HepG2 (cell line): Measurements from ENCODE around the gene MSMB. TPM values are rescaled to one million over a fixed set of nuclear protein-coding genes. Genes with fewer than 3 reads are reported as not detected.

Experiments
- BRD4 ChIP-seq: sonication (generic); formaldehyde crosslinking; IDR thresholded peaks from 2 replicates; pipeline ENCODE4 v1.4.0; 2020; ENCODE audit warnings: missing genetic modification reagents
- GPN1 ChIP-seq: sonication (generic); formaldehyde crosslinking; IDR thresholded peaks from 2 replicates; pipeline ENCODE4 v1.5.1; 2020; ENCODE audit warnings: missing genetic modification reagents, borderline replicate concordance
- HHEX ChIP-seq: IDR thresholded peaks from 2 replicates; pipeline ENCODE4 v1.6.1; 2016; ENCODE audit warnings: control low read depth
- MXD1 ChIP-seq: sonication (generic); formaldehyde crosslinking; IDR thresholded peaks from 2 replicates; pipeline ENCODE4 v1.4.0; 2020; ENCODE audit warnings: mild to moderate bottlenecking, missing genetic modification reagents
- MZF1 ChIP-seq: sonication (generic); formaldehyde crosslinking; IDR thresholded peaks from 2 replicates; pipeline ENCODE4 v1.8.1; 2023; ENCODE audit warnings: mild to moderate bottlenecking, missing genetic modification reagents, borderline replicate concordance
- NFKBIZ ChIP-seq: IDR thresholded peaks from 2 replicates; pipeline ENCODE4 v1.6.1; 2018; ENCODE audit warnings: missing genetic modification reagents, missing compliant biosample characterization
- PBX3 ChIP-seq: sonication (generic); formaldehyde crosslinking; IDR thresholded peaks from 2 replicates; pipeline ENCODE4 v1.8.1; 2023; ENCODE audit warnings: missing genetic modification reagents, inconsistent platforms, borderline replicate concordance
- RARG ChIP-seq: sonication (generic); formaldehyde crosslinking; IDR thresholded peaks from 2 replicates; pipeline ENCODE4 v1.4.0; 2020; ENCODE audit warnings: low read depth, mild to moderate bottlenecking, missing genetic modification reagents
- RXRB ChIP-seq: IDR thresholded peaks from 2 replicates; pipeline ENCODE4 v1.6.1; 2016; ENCODE audit warnings: borderline replicate concordance, missing genetic modification reagents, missing compliant biosample characterization
- SNAI1 ChIP-seq: sonication (generic); formaldehyde crosslinking; IDR thresholded peaks from 2 replicates; pipeline ENCODE4 v1.5.0; 2020; ENCODE audit warnings: mild to moderate bottlenecking, missing genetic modification reagents, borderline replicate concordance
- TBL1XR1 ChIP-seq: fragments of 150-350 bp; IDR thresholded peaks from 2 replicates; pipeline ENCODE4 v1.6.1; 2014; ENCODE audit warnings: borderline replicate concordance, low read length; ENCODE audit not compliant: partially characterized antibody
- TCF12 ChIP-seq, 2 experiments: fragments of 450-650 bp in 1 of 2; sonication (generic) in 1 of 2; formaldehyde crosslinking in 1 of 2; IDR thresholded peaks; 2 replicates each; pipeline versions ENCODE4 v1.6.1 to v1.8.0; 2017 to 2022; ENCODE audit warnings: antibody characterized with exemption in 1 of 2, mild to moderate bottlenecking in 1 of 2, missing genetic modification reagents in 1 of 2, moderate library complexity in 1 of 2
- YEATS4 ChIP-seq: sonication (generic); formaldehyde crosslinking; IDR thresholded peaks from 2 replicates; pipeline ENCODE4 v1.4.0; 2020; ENCODE audit warnings: missing genetic modification reagents, borderline replicate concordance
- ZBTB33 ChIP-seq: sonication (generic); formaldehyde crosslinking; IDR thresholded peaks from 2 replicates; pipeline ENCODE4 v1.4.0; 2020; ENCODE audit warnings: missing genetic modification reagents
- ZNF276 ChIP-seq: sonication (generic); formaldehyde crosslinking; IDR thresholded peaks from 2 replicates; pipeline ENCODE4 v1.4.0; 2020; ENCODE audit warnings: mild to moderate bottlenecking, low read depth, missing genetic modification reagents
- polyA plus RNA-seq, 8 experiments: library from polyadenylated mRNA; depleted of rRNA in 3 of 8; stranded (reverse) in 7 of 8; unstranded in 1 of 8; fragments of >200 nt; fragmentation: Illumina TruSeq in 4 of 8; extraction: Trizol in 4 of 8; gene quantifications; 2 replicates each; pipeline versions ENCODE4 v1.2.1 to v1.2.3, GENCODE V29; 2011 to 2016; ENCODE audit warnings: low read depth in 4 of 8, missing spikeins in 1 of 8, mixed read lengths in 1 of 8; ENCODE audit not compliant: insufficient read depth in 1 of 8
- total RNA-seq, 5 experiments: library from RNA; depleted of rRNA; stranded (reverse); fragments of >200 nt; fragmentation: Illumina TruSeq; extraction: Trizol; gene quantifications; 2 replicates each; pipeline ENCODE4 v1.2.3, GENCODE V29; 2016; ENCODE audit warnings: low read depth in 1 of 5
- TF ChIP-seq, protein P1 (sequence below): sonication (generic); formaldehyde crosslinking; IDR thresholded peaks from 2 replicates; pipeline ENCODE4 v1.8.0; 2022; ENCODE audit warnings: missing genetic modification reagents, mild to moderate bottlenecking, inconsistent platforms, borderline replicate concordance
- TF ChIP-seq, protein P2 (sequence below): sonication (generic); formaldehyde crosslinking; IDR thresholded peaks from 2 replicates; pipeline ENCODE4 v1.8.0; 2022; ENCODE audit warnings: low read depth, missing genetic modification reagents
- TF ChIP-seq, protein P3 (sequence below): sonication (generic); formaldehyde crosslinking; IDR thresholded peaks from 2 replicates; pipeline ENCODE4 v1.8.0; 2022; ENCODE audit warnings: missing genetic modification reagents, mild to moderate bottlenecking, borderline replicate concordance

MSMB gene
- total and polyA plus RNA-seq, 2 of the 13 experiments (the other 11 are each of a cell fraction or from before 2014, with no cell fraction given), result 0.84 TPM; not detected in 1

DNA sequence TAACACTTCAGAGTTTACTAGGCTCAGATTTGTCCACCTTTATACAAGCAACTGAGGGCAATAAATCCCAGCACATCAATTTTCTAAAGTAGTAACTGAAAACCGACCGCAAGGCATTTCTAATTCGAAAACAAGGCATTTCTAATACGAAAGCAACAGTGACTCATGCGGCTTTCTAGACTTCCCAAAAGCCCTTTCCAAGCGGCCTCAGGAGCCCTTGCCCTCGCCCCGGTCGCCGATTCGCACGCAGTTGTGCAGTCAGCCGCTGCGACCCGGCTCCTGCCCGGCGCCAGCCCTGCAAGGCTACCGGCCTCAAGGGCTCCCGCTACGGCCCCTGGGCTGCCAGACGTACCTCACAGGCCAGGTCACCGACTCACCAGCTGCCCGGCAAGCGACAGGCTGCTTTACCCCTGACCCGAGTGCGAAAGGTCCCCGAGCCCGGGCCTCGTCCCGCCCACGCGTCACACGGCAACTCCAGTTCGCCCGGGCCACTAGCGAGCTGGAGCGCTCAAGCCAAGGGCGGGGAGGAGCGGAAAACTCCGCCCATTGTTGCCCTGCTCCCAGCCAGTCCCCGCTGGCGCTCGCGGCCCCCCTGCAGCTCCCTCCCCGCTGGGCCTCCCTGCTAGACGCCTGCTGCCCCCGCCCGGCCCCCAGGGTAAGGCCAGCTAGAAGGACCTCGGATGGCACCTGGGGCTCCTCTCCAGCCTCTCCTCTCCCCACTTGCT is 22.9 kb downstream of the MSMB start (continued):
- peak; percentile 91 for TF ChIP-seq BRD4
- TF ChIP-seq SNAI1, result peak; percentile 51; the same call in 1 of the 2 replicates
- no peak for TF ChIP-seq TCF12 (IDR thresholded peaks at IDR 0.05)
- 0 out of 2 replicates have a peak, but pooled peaks have one; percentile 45 for TF ChIP-seq TCF12 (CRISPR knock-in tag; IDR thresholded peaks at IDR 0.05)
- peak; percentile 89 for TF ChIP-seq MXD1 (CRISPR knock-in tag)
- peak; percentile 87 for TF ChIP-seq RXRB (CRISPR knock-in tag)
- TF ChIP-seq YEATS4 (CRISPR knock-in tag), result peak; percentile 70
- no peak for TF ChIP-seq RARG (CRISPR knock-in tag)
- peak; percentile 90; the same call in 1 of the 2 replicates for TF ChIP-seq MZF1 (CRISPR knock-in tag)
- no peak for TF ChIP-seq PBX3 (CRISPR knock-in tag)
- no peak for TF ChIP-seq ZNF276 (CRISPR knock-in tag)
- TF ChIP-seq, protein P1, sequence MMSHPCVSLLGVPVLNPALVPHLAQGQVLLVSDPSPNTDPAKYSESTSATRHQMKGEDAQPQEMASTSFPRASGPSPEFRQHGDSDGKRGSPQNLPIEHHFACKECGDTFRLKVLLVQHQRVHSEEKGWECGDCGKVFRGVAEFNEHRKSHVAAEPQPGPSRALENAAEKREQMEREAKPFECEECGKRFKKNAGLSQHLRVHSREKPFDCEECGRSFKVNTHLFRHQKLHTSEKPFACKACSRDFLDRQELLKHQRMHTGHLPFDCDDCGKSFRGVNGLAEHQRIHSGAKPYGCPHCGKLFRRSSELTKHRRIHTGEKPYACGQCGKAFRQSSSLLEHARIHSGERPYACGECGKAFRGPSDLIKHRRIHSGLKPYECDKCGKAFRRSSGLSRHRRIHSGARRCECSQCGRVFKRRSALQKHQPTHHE, result 0 out of 2 replicates have a peak, but pooled peaks have one; percentile 41
- TF ChIP-seq, protein P2, sequence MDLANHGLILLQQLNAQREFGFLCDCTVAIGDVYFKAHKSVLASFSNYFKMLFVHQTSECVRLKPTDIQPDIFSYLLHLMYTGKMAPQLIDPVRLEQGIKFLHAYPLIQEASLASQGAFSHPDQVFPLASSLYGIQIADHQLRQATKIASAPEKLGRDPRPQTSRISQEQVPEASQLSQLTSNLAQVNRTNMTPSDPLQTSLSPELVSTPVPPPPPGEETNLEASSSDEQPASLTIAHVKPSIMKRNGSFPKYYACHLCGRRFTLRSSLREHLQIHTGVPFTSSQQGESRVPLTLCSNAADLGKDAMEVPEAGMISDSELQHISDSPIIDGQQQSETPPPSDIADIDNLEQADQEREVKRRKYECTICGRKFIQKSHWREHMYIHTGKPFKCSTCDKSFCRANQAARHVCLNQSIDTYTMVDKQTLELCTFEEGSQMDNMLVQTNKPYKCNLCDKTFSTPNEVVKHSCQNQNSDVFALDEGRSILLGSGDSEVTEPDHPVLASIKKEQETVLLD (CRISPR knock-in tag), result no peak
- TF ChIP-seq NFKBIZ (CRISPR knock-in tag), result 0 out of 2 replicates have a peak, but pooled peaks have one; percentile 65
- peak; percentile 50 for TF ChIP-seq TBL1XR1
- no peak for TF ChIP-seq HHEX (CRISPR knock-in tag)
- TF ChIP-seq, protein P3, sequence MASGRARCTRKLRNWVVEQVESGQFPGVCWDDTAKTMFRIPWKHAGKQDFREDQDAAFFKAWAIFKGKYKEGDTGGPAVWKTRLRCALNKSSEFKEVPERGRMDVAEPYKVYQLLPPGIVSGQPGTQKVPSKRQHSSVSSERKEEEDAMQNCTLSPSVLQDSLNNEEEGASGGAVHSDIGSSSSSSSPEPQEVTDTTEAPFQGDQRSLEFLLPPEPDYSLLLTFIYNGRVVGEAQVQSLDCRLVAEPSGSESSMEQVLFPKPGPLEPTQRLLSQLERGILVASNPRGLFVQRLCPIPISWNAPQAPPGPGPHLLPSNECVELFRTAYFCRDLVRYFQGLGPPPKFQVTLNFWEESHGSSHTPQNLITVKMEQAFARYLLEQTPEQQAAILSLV (CRISPR knock-in tag), result peak; percentile 98
- TF ChIP-seq GPN1, result no peak
- peak; percentile 26; the same call in 1 of the 2 replicates for TF ChIP-seq ZBTB33
